ENCODE results near the gene SLC25A53.

GRCh38 chrX:104085919-104086318, 70.9 kb downstream of the SLC25A53 start:
- TF ChIP-seq CTCF (IDR thresholded peaks at IDR 0.05) (no peak), POLR2AphosphoS5 (IDR thresholded peaks at IDR 0.05; ENCODE audit: low read depth, low read length) (no peak)

All from Panc1 (cell line).